Ecto neural progenitor cell (in vitro differentiated cells): Measurements from ENCODE around the gene POLR2C.
"Not testable (repeated sequence)": the region's sequence is repeated elsewhere in the genome, so short reads cannot be mapped to it uniquely, and the experiment has no call there.

ENCODE experiments used
- DNase-seq: peaks from one replicate; pipeline ENCODE4 v3.0.0-alpha.2; 2018; ENCODE audit warnings: low spot score

POLR2C gene

DNA sequence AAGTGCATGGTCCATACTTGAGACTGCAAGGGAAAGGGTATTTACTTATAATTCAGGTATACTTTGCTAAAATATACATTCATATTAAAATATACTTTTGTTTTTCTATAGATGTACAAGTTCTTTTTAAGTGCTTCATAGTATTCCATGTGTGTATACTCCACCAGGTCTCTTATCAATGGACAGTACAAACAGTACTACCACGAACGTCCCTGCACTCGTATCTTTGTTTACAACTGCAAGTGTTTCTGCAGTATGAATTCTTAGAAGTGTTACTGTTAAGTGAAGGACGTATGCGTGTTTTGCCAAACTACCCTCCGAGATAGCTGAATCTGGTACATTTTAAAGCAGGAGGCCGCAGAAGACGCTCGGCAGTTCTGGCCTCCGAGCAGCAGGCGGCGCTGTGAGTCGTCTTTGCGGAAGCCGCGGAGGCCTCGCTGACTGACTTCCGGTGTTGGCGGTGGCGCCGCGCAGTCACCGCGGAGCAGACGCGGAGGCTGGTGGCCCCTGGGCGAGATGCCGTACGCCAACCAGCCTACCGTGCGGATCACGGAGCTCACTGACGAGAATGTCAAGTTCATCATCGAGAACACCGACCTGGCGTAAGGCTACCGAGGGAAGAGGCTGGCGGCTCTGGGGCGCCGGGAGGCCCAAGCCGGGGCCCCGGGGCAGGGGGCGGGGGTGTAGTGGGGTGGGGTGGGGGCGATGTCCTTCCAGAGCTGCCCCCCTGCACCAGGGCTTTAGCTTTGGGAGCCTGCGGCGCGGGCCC, at the start of gene POLR2C:
TSS of gene POLR2C (plus strand) at position 471 of the 769 bp plus-strand sequence. CDS start at position 517, 46 bp downstream.
- peak; percentile 92 for DNase-seq

- DNase-seq: no peak
These were observed 49.2 kb upstream of the POLR2C start for GRCh38 chr16:57413301-57413730.

DNA sequence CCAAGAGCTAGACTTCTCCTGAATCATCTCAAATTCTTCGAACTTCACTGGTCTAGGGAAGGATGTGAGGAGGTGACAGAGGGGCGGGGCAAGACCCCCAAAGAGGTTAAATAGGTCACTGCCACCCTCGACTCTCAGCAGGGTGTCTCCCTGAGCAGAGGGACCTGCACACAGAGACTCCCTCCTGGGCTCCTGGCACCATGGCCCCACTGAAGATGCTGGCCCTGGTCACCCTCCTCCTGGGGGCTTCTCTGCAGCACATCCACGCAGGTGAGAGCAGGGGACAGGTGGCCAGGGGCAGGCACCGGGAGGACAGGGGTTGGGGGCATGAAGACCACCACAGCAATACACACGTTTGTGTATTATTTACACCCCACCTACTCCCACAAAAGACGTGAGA, 48.7 kb upstream of the POLR2C start:
- no peak for DNase-seq

GRCh38 chr16:57416084-57416483, 46.4 kb upstream of the POLR2C start:
- DNase-seq: no peak

GRCh38 chr16:57419506-57419905, 43.0 kb upstream of the POLR2C start:
- no peak for DNase-seq

DNA sequence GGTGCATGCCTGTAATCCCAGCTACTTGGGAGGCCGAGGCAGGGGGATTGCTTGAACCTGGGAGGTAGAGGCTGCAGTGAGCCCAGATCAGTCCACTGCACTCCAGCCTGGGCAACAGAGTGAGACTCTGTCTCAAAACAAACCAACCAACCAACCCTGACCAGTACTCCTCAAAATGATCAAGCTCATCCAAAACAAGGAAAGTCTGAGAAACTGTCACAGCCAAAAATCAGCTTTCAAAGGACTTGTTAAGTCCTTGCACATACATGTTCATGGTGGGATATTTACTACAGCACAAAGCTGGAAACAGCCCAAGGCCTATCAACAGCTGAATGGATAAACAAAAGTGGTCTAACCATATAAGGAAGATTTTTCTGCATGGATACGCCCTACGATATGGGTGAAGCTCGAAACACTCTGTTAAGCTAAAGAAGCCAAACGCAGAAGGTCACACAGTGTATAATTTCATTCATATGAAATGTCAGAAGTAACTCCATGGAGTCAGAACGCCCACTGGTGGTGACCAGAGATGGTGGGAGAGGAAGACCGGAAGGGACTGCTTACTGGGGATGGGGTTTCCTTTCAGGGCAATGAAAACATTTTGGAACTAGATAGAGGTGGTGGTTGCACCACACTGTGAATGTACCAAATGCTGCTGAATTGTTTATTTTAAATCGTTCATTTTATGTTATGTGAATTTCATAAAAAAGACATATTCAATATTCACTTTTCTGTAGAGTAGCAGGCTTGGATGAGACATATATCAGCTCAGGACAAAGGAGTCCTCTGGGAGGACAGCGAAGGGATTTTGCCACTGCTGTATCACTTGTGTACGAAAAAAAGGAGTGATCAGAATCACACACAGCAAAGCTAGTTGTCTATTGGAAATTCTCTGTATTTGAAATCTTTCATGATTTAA, 40.2 kb upstream of the POLR2C start:
- peak; percentile 62 for DNase-seq

DNA sequence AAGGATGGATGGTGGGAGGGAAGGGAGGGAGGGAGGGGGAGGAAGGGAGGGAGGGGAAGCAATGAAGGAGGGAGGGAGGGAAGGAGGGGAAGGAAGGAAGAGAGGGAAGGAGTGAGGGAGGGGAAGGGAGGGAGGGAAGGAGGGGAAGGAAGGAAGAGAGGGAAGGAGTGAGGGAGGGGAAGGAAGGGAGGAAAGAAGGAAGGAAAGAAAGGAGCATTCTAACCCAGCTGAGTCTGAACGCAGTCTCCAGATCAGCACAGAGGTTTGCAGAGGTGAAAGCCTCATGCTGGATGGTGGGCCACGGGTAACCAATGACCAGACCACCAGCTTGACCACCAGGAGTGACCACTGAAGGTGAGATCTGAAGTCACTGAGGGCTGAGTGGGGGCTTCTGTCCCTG, 39.3 kb upstream of the POLR2C start:
- no peak for DNase-seq

DNA sequence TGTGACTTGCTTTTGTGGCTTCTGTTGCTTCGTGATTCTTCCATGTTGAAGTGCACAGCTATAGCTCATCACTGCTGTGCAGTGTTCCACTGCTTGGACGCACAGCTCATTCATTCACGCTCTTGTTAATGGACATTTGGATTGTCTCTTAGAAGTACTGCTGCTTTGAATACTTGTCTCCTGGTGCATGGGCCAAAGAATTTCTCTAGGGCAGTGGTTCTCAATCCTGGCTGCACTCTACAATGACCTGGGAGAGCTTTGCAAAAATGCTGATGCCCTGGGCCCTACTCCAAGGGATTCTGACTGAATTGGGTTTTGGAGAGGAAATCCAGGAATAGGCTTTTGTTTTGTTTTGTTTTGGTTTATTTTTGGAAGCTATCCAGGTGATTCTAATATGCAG, 37.9 kb upstream of the POLR2C start:
- no peak for DNase-seq

DNA sequence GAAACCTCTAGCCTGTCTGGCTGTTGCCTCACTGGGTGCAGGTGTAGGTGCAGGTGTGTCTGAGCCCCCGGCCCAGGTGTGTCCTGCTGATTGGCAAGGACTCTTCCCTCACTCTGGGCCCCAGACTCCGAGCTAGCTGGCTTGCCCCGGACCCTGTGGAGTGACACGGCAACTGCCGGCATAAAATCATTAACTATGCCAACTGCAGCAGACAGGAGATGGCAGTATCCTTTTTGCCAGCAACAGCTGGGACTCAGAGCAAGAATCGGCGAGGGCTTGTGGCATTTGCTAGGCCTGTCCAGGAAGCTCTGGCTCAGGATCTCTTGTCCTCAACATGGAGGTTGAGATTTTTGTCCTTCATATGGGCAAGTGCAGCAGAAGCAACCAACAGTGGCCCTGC, 36.1 kb upstream of the POLR2C start:
- no peak for DNase-seq

DNA sequence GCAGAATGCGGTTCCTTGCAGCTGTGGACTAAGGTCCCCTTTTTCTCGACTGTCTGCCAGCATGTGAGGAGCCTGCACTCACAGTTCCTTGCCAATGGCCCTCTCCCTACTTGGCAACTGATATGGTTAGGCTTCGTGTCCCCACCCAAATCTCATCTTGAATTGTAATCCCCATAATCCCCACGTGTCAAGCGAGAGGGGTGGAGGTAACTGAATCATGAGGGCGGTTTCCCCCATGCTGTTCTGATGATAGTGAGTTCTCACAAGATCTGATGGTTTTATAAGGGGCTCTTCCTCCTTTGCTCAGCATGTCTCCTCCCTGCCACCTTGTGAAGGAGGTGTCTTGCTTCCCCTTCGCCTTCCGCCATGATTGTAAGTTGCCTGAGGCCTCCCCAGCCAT, 35.2 kb upstream of the POLR2C start:
- DNase-seq: no peak

DNA sequence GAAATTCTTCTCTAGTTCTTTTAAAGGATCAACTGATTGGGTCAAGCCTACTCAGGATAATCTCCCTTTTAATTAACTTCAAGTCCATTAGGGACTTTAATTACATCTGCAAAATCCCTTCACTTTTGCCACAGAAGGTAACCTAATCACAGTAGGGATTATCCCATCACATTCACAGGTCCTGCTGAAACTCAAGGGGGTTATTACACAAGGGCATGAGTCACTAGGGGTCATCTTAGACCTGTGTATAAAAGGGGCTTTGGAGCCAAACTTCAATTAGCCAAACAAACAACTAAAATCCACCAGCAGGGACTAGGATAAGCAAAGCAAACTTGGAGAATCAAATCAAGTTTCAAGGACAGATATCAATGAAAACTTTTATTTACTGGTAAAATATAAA, 34.7 kb upstream of the POLR2C start:
- no peak for DNase-seq

DNA sequence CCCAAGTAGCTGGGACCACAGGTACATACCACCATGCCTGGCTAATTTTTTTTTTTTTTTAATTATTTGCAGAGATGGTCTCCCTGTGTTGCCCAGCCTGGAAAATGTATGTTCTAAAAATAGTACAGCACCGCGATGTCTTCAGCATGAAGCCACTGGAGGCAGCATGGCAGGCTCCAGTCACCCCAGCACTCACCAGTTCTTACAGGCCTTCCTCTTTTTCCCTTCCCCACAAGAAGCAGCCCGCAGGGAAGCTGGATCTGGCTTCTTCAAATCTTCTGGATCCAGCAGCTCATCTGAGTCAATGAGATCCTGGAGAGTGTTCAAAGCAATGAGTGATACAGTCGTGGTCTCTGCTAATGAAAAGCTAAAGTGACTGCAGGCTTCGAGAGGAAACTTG, 31.5 kb upstream of the POLR2C start:
- DNase-seq: no peak

DNA sequence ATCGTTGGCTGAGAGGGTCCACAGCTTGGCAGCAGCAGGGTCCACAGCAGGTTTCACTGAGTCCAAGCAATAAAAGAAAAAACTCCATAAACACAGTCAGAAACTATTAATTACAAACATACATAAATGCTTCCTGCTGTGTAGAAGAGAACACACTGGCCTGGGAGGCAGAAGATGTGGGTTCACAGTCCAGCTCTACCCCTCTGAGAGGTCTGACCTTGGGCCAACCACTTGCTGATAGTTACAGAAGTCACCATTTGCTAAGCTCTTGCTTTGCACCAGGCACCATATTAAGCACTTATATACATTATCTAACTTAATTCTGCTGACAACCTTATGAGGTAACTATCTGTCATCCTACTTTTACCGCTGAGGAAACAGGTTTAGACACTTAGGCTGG, 30.0 kb upstream of the POLR2C start:
- DNase-seq: no peak

GRCh38 chr16:57432989-57433388, 29.5 kb upstream of the POLR2C start:
- DNase-seq: no peak

- no peak for DNase-seq
These were observed 28.5 kb upstream of the POLR2C start for GRCh38 chr16:57434003-57434402.

DNA sequence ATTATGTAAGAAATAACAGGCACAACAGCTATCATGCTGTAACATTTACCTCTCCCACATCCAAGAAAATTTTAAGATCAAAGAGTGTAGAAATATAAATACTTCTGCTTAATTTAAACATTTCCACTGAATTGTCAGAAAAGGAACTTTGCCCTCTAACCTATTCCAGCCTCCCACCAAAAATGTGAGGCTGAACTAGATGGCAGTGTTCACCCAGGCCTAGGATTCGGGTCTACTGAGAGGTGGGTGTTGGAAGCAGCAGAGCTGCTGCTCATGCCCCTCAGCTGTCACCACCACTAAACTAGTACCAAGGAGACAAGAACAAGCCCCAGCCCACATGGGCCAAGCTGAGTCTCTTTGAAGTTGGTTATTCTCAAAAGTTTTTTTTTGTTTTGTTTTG, 26.6 kb upstream of the POLR2C start:
- no peak for DNase-seq

DNA sequence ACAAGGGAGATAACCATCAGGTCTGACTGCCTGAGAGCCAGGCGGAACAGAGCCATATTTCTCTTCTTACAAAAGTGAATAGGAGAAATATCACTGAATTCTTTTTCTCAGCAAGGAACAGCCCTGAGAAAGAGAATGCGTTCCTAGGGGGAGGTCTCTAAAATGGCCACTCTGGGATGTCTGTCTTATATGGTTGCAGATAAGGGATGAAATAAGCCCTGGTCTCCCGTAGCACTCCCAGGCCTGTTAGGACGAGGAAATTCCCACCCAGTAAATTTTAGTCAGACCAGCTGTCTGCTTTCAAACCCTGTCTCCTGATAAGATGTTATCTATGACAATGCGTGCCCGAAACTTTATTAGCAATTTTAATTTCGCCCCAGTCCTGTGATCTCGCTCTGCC, 22.5 kb upstream of the POLR2C start:
- DNase-seq: not testable (repeated sequence)

DNA sequence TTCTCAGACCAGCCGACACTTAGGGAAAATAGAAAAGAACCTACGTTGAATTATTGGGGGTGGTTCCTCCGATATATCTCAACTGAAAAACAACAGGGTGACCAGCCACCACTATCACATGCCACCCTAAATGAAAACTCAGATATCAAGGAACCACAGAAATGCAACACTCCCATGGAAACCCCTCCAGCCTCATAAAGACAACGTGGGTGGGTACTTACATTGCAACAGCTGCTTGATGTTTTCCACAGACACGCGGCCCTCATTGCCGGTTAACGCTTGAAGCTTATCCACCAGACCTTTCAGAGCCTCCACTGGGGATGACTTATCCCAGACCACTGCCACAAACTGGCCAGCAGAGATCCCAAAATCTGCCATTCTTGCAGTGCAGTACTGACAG, 21.9 kb upstream of the POLR2C start:
- not testable (repeated sequence) for DNase-seq

DNA sequence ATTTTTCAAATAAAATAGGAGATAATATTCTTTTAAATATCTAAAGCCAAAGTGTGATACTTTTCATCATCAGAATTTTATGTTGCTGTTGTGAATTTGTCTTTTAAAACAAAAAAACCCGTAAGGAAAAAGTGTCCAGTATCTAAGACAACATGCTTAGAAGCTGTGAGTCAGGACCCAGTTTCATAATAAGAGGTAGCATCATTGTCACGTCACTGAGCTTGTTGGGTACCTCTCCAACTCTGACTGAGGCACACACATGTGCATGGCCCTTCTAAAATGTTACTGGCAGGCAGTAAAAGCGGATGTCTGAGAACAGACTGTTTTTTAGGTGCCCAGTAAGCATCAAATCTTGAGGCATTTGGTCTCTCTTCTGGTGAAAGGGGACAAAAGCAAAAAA, 17.8 kb upstream of the POLR2C start:
- DNase-seq: no peak

GRCh38 chr16:57445510-57445909, 17.0 kb upstream of the POLR2C start:
- no peak for DNase-seq

DNA sequence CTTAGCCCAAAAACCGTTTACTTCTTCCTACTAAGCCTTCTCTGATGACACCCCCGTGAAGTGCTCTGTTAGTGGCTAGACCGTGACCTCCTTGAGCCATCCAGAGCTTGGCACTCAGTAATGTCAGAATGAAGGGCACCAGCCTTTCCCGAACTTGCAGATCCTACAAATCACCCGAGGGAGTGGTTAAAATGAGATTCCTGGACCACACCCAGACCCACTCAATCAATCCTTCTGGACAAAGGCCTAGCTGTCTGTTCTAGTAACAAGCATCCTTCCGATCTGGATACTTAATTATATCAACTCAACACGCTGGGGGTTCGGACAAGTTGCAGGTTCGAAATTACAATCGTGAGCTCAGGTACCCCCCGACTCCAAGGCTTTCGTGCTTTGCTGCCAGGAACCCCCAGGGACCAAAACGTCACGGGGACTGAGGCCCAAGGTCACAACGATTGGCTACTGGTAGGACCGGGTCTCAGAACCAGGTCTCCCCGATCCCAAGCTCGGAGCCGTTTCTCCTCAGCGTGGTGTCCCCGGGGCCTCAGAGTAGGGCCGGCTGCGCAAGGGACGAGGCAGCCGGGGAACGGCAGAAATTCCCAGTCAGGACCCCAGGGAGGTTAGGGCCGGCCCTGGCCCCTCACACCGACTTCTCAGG, 15.8 kb upstream of the POLR2C start:
- no peak for DNase-seq

- DNase-seq: peak; percentile 94
These were observed 15.1 kb upstream of the POLR2C start, which contains the start of the genes CIAPIN1 and COQ9 for GRCh38 chr16:57447186-57447962. Gene CIAPIN1 (minus strand): TSS chr16:57447385. CDS start chr16:57440928, 6,457 bp downstream. Gene COQ9 (plus strand): TSS chr16:57447479. CDS start chr16:57447506, 27 bp downstream.
